Thyroid gland (tissue), 4 donors: ENCODE results near the gene UNC13A.

Source experiments
- CTCF ChIP-seq, 6 experiments: fragments of 200-600 bp in 3 of 6; fragments of 450-650 bp in 3 of 6; sonication (generic) in 3 of 6; IDR thresholded peaks; one replicate each; pipeline ENCODE4 v1.5.1; 2016 to 2019; ENCODE audit warnings: antibody characterized with exemption in 6 of 6, mild to moderate bottlenecking in 2 of 6, inconsistent platforms in 1 of 6, moderate library complexity in 1 of 6
- POLR2A ChIP-seq, 2 donors: fragments of 450-650 bp; IDR thresholded peaks; one replicate each; pipeline ENCODE4 v1.6.1; 2017; ENCODE audit warnings: antibody characterized with exemption in 2 of 2, mild to moderate bottlenecking in 2 of 2, moderate library complexity in 1 of 2

GRCh38 chr19:17604372-17605025 lies 83.7 kb downstream of the UNC13A start:
- TF ChIP-seq CTCF (IDR thresholded peaks at IDR 0.05) (no peak), POLR2A (IDR thresholded peaks at IDR 0.05) (no peak)
